ENCODE data around the gene CABP1. TPM values are rescaled to one million over a fixed set of nuclear protein-coding genes. Genes with fewer than 3 reads are reported as not detected.
"Not testable (repeated sequence)": the region's sequence is repeated elsewhere in the genome, so short reads cannot be mapped to it uniquely, and the experiment has no call there.

The CABP1 gene
- total RNA-seq, 1 experiment from 2014 or later: 1.2 TPM

GRCh38 chr12:120598674-120599463 is 41.6 kb upstream of the CABP1 start:
- ChIA-PET CTCF (no interaction called here), POLR2A (ENCODE audit: low non-redundant PET) (no interaction called here)
- Histone ChIP-seq H3K4me3 (ENCODE audit: low read depth, low read length, poor library complexity, severe bottlenecking) (no peak overlapping the region), H3K9me3 (ENCODE audit: low read depth, low read length, poor library complexity, severe bottlenecking) (no peaks in the 10 kb centered on the region), H3K27me3 (replicated peaks; ENCODE audit: insufficient read depth, low read depth, low read length, poor library complexity) (no peaks in the 10 kb centered on the region), H3K27ac (ENCODE audit: low read depth, low read length, poor library complexity, severe bottlenecking) (no peak overlapping the region), H3K36me3 (ENCODE audit: insufficient read depth, low read length, poor library complexity, severe bottlenecking) (no peaks in the 10 kb centered on the region), H3K4me1 (ENCODE audit: insufficient read depth, low read length, poor library complexity, severe bottlenecking) (no peaks in the 10 kb centered on the region)
- TF ChIP-seq EZH2 (IDR thresholded peaks at IDR 0.05; ENCODE audit: borderline replicate concordance, low read depth, low read length, poor library complexity, severe bottlenecking) (no peak), CTCF (conservative IDR thresholded peaks at IDR 0.05; ENCODE audit: low read depth, low read length) (no peak)
- DNase-seq (ENCODE audit: low spot score): no peak
- BruUV-seq (replicated peaks): no TSS peak
- intact Hi-C loops (cut with micrococcal nuclease; ENCODE audit: unreplicated experiment): no loop called here

- TF ChIP-seq EZH2 (IDR thresholded peaks at IDR 0.05; ENCODE audit: borderline replicate concordance, low read depth, low read length, poor library complexity, severe bottlenecking) (no peak), CTCF (conservative IDR thresholded peaks at IDR 0.05; ENCODE audit: low read depth, low read length) (no peak)
- CTCF ChIA-PET: interaction anchor here (0.6 kb wide), 1 partner anchor 284 kb away, joined by 4 read pairs; no protein-coding TSS in a partner anchor
- Histone ChIP-seq H3K27ac (ENCODE audit: low read depth, low read length, poor library complexity, severe bottlenecking) (no peak overlapping the region), H3K9me3 (ENCODE audit: low read depth, low read length, poor library complexity, severe bottlenecking) (no peaks in the 10 kb centered on the region), H3K4me1 (ENCODE audit: insufficient read depth, low read length, poor library complexity, severe bottlenecking) (no peaks in the 10 kb centered on the region), H3K36me3 (ENCODE audit: insufficient read depth, low read length, poor library complexity, severe bottlenecking) (no peaks in the 10 kb centered on the region), H3K4me3 (ENCODE audit: low read depth, low read length, poor library complexity, severe bottlenecking) (no peak overlapping the region), H3K27me3 (replicated peaks; ENCODE audit: insufficient read depth, low read depth, low read length, poor library complexity) (no peaks in the 10 kb centered on the region)
- POLR2A ChIA-PET (ENCODE audit: low non-redundant PET): no interaction called here
- intact Hi-C loops (cut with micrococcal nuclease; ENCODE audit: unreplicated experiment): no loop called here
- no TSS peak for BruUV-seq (replicated peaks)
- DNase-seq (ENCODE audit: low spot score): no peak
Observed at GRCh38 chr12:120599672-120600552, 40.5 kb upstream of the CABP1 start.

GRCh38 chr12:120602416-120602815 is 38.0 kb upstream of the CABP1 start:
- intact Hi-C loops (cut with micrococcal nuclease; ENCODE audit: unreplicated experiment); CTCF ChIA-PET; POLR2A ChIA-PET (ENCODE audit: low non-redundant PET); H3K9me3 ChIP-seq (ENCODE audit: low read depth, low read length, poor library complexity, severe bottlenecking); H3K4me3 ChIP-seq (ENCODE audit: low read depth, low read length, poor library complexity, severe bottlenecking); BruUV-seq (replicated peaks); DNase-seq (ENCODE audit: low spot score); H3K27ac ChIP-seq (ENCODE audit: low read depth, low read length, poor library complexity, severe bottlenecking); H3K27me3 ChIP-seq (replicated peaks; ENCODE audit: insufficient read depth, low read depth, low read length, poor library complexity); H3K36me3 ChIP-seq (ENCODE audit: insufficient read depth, low read length, poor library complexity, severe bottlenecking); H3K4me1 ChIP-seq (ENCODE audit: insufficient read depth, low read length, poor library complexity, severe bottlenecking): not testable (repeated sequence)

Data from A673 (cell line).